OCI-LY1 (cell line): ENCODE results near the gene RDH5.

ENCODE experiments used
- H2AFZ ChIP-seq: fragments of 200-600 bp; sonication (generic), shearing (Covaris generic); 2 replicates; pipeline ENCODE4 v1.6.0; 2014; ENCODE audit warnings: antibody characterized with exemption, mild to moderate bottlenecking, low read length
- H3F3A ChIP-seq: fragments of 200-600 bp; sonication (generic), shearing (Covaris generic); 2 replicates; pipeline ENCODE4 v1.6.0; 2014; ENCODE audit warnings: mild to moderate bottlenecking, antibody characterized with exemption, low read length, moderate library complexity; ENCODE audit not compliant: insufficient read depth
- H3K27ac ChIP-seq: fragments of 200-600 bp; sonication (generic); 2 replicates; pipeline ENCODE4 v1.5.1; 2014; ENCODE audit warnings: low read length, mixed run types, mild to moderate bottlenecking, low read depth; ENCODE audit not compliant: poor library complexity, severe bottlenecking
- H3K27me3 ChIP-seq: fragments of 200-600 bp; sonication (generic); 2 replicates; pipeline ENCODE4 v1.6.0; 2014; ENCODE audit warnings: antibody characterized with exemption, mild to moderate bottlenecking, low read length, moderate library complexity; ENCODE audit not compliant: insufficient read depth
- H3K36me3 ChIP-seq: fragments of 200-600 bp; sonication (generic); 2 replicates; pipeline ENCODE4 v1.6.1; 2014; ENCODE audit warnings: mild to moderate bottlenecking, antibody characterized with exemption, low read length, moderate library complexity, mixed read lengths; ENCODE audit not compliant: insufficient read depth
- H3K4me1 ChIP-seq: fragments of 200-600 bp; sonication (generic); 2 replicates; pipeline ENCODE4 v1.5.1; 2014; ENCODE audit warnings: mild to moderate bottlenecking, low read length, moderate library complexity; ENCODE audit not compliant: insufficient read depth, severe bottlenecking
- H3K4me2 ChIP-seq: fragments of 200-600 bp; sonication (generic), shearing (Covaris generic); 2 replicates; pipeline ENCODE4 v1.6.1; 2014; ENCODE audit warnings: low read length
- H3K4me3 ChIP-seq: fragments of 200-600 bp; sonication (generic); 2 replicates; pipeline ENCODE4 v1.5.1; 2014; ENCODE audit warnings: low read length, low read depth, mild to moderate bottlenecking, mixed read lengths; ENCODE audit not compliant: poor library complexity, severe bottlenecking
- H3K79me2 ChIP-seq: fragments of 200-600 bp; shearing (Covaris generic); 2 replicates; pipeline ENCODE4 v1.6.1; 2016; ENCODE audit warnings: mixed run types, low read length, mixed read lengths; ENCODE audit not compliant: insufficient read depth
- H3K9ac ChIP-seq: fragments of 200-600 bp; sonication (generic), shearing (Covaris generic); 2 replicates; pipeline ENCODE4 v1.6.1; 2014; ENCODE audit warnings: mild to moderate bottlenecking, low read length, mixed read lengths
- H3K9me2 ChIP-seq: fragments of 200-600 bp; sonication (generic), shearing (Covaris generic); 2 replicates; pipeline ENCODE4 v1.6.1; 2014; ENCODE audit warnings: low read depth, mild to moderate bottlenecking, low read length, mixed read lengths
- H3K9me3 ChIP-seq: fragments of 200-600 bp; shearing (Covaris generic); 2 replicates; pipeline ENCODE4 v1.6.1; 2014; ENCODE audit warnings: low read length, mixed read lengths
- H4K20me1 ChIP-seq: fragments of 200-600 bp; sonication (generic), shearing (Covaris generic); 2 replicates; pipeline ENCODE4 v1.6.0; 2016; ENCODE audit warnings: mild to moderate bottlenecking, low read length; ENCODE audit not compliant: insufficient read depth
- EZH2 ChIP-seq: fragments of 200-600 bp; sonication (generic), shearing (Covaris generic); IDR thresholded peaks from 2 replicates; pipeline ENCODE4 v1.8.0; 2017; ENCODE audit warnings: borderline replicate concordance, mixed run types, mild to moderate bottlenecking, antibody characterized with exemption, low read length, moderate library complexity, mixed read lengths
- TF ChIP-seq, protein P1 (sequence below): fragments of 200-600 bp; sonication (generic), shearing (Covaris generic); IDR thresholded peaks from 2 replicates; pipeline ENCODE4 v1.5.1; 2017; ENCODE audit warnings: mild to moderate bottlenecking, antibody characterized with exemption, low read length, moderate library complexity, mixed read lengths

The RDH5 gene

GRCh38 chr12:55693323-55694187 lies 26.6 kb upstream of the RDH5 start:
- no peak overlapping the region for H3K4me2 ChIP-seq
- H3K9ac ChIP-seq, result no peak overlapping the region
- H3K4me1 ChIP-seq, result no peaks in the 10 kb centered on the region
- no peaks in the 10 kb centered on the region for H3K9me3 ChIP-seq
- H3K4me3 ChIP-seq, result no peak overlapping the region
- peaks cover 8% of the 10 kb centered on the region; the same call in 1 of the 2 replicates for H3K27me3 ChIP-seq
- no peak overlapping the region for H3K27ac ChIP-seq
- no peaks in the 10 kb centered on the region for H3K9me2 ChIP-seq
- no peaks in the 10 kb centered on the region for H4K20me1 ChIP-seq
- no peaks in the 10 kb centered on the region for H3K79me2 ChIP-seq
- H3K36me3 ChIP-seq, result no peaks in the 10 kb centered on the region
- H2AFZ ChIP-seq, result no peak overlapping the region
- TF ChIP-seq EZH2, result no peak
- TF ChIP-seq, protein P1, sequence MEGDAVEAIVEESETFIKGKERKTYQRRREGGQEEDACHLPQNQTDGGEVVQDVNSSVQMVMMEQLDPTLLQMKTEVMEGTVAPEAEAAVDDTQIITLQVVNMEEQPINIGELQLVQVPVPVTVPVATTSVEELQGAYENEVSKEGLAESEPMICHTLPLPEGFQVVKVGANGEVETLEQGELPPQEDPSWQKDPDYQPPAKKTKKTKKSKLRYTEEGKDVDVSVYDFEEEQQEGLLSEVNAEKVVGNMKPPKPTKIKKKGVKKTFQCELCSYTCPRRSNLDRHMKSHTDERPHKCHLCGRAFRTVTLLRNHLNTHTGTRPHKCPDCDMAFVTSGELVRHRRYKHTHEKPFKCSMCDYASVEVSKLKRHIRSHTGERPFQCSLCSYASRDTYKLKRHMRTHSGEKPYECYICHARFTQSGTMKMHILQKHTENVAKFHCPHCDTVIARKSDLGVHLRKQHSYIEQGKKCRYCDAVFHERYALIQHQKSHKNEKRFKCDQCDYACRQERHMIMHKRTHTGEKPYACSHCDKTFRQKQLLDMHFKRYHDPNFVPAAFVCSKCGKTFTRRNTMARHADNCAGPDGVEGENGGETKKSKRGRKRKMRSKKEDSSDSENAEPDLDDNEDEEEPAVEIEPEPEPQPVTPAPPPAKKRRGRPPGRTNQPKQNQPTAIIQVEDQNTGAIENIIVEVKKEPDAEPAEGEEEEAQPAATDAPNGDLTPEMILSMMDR, result no peak
- H3F3A ChIP-seq, result no peaks in the 10 kb centered on the region

GRCh38 chr12:55694188-55694515 lies 26.0 kb upstream of the RDH5 start:
- TF ChIP-seq EZH2, result no peak
- TF ChIP-seq, protein P1, result no peak
- Histone ChIP-seq H3K4me2 (no peak overlapping the region), H3K9ac (no peak overlapping the region), H3K9me2 (no peaks in the 10 kb centered on the region), H3F3A (no peaks in the 10 kb centered on the region), H3K9me3 (no peaks in the 10 kb centered on the region), H3K36me3 (no peaks in the 10 kb centered on the region), H3K4me3 (no peak overlapping the region), H3K27me3 (peaks cover 8% of the 10 kb centered on the region; the same call in 1 of the 2 replicates), H3K27ac (no peak overlapping the region), H3K79me2 (no peaks in the 10 kb centered on the region), H4K20me1 (no peaks in the 10 kb centered on the region), H2AFZ (no peak overlapping the region), H3K4me1 (no peaks in the 10 kb centered on the region)

GRCh38 chr12:55694651-55695050 lies 25.5 kb upstream of the RDH5 start:
- no peaks in the 10 kb centered on the region for H3K4me1 ChIP-seq
- H3K27me3 ChIP-seq, result peaks cover 8% of the 10 kb centered on the region; the same call in 1 of the 2 replicates
- no peaks in the 10 kb centered on the region for H4K20me1 ChIP-seq
- no peaks in the 10 kb centered on the region for H3K36me3 ChIP-seq
- H3K9me3 ChIP-seq, result no peaks in the 10 kb centered on the region
- H3K4me2 ChIP-seq, result no peak overlapping the region
- no peak for TF ChIP-seq EZH2
- TF ChIP-seq, protein P1, result no peak
- H3K4me3 ChIP-seq, result no peak overlapping the region
- H3K27ac ChIP-seq, result no peak overlapping the region
- H3K79me2 ChIP-seq, result no peaks in the 10 kb centered on the region
- no peak overlapping the region for H3K9ac ChIP-seq
- no peaks in the 10 kb centered on the region for H3K9me2 ChIP-seq
- H2AFZ ChIP-seq, result no peak overlapping the region
- no peaks in the 10 kb centered on the region for H3F3A ChIP-seq
